Measurements from ENCODE around the gene UBE2D1.
A peak's percentile ranks its signal among the peaks of the same experiment; 100 is the strongest.

UBE2D1 gene

DNA sequence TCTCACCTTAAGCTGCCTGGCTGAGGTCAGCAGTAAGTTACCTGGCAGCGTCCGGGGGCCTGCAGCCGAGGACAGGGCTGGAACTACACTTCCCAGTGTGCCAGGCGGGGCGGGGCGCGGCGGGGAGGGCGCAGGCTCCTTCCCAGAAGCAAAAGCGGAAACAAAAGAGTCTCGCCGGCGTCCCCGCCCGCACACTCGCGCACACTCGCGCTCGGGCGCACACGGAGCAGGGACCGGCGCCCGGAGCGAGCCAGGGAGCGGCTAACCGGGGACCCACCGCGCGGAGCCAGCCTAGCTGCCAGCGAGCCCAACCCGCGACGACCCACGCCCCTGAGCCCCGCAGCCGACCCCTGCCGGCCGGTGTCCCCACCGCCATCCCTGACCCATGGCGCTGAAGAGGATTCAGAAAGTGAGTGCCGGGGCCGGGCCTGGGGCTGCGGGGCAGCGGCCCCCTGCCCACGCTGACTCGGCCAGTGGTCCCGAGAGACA lies at the start of gene UBE2D1:
TSS of gene UBE2D1 (plus strand) at position 190 of the 489 bp plus-strand sequence. CDS start at position 386, 196 bp downstream.
- peak in 13 of 14 donors; percentile 32 to 87 (median 66) for DNase-seq

DNA sequence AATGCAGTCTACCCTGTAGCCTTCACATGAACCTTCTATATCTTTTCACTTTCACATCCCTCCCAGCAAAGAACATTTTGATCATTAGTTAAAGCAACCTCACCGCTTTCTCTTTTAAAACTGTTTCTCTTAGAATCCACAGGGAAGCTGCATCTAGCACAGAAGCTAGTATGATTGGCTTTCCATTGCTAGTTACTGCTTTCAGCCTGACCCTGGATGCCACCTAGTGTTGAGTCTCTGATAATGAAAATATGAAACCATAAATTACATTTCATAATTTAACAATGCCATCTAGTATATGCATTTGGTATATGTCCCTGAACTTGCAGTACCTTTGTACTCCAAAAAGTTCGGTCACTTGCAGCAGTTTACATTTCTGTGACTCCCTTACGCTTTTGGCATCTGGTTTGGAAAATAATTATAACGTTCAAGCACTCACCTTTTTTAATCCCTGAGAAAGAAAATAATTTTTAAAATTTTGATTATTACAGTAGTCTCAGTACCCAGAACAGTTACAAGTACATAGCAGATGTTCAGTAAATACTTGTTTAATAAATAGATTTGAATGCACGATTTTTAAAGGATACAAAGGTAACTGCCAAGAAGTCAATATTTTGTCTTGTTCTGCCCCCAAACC lies 43.1 kb upstream of the UBE2D1 start:
- peak in 1 of 14 donors; percentile 21 for DNase-seq

DNA sequence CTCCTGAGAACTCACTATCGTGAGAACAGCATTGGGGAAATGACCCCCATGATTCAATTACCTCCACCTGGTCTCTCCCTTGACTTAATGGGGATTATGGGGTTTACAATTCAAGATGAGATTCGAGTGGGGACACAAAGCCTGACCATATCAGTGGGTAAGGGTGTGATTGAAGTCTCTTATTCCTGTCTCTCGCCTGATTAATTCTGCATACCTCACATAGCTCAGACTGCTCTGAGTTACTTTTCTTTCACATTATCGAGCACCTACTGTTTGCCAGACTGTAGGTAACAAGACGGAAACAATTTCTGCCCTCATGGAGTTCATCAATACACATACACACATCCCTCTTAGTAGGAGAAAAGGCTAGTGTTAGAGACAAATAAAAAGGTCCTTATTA lies 40.8 kb upstream of the UBE2D1 start:
- DNase-seq: no peak

DNA sequence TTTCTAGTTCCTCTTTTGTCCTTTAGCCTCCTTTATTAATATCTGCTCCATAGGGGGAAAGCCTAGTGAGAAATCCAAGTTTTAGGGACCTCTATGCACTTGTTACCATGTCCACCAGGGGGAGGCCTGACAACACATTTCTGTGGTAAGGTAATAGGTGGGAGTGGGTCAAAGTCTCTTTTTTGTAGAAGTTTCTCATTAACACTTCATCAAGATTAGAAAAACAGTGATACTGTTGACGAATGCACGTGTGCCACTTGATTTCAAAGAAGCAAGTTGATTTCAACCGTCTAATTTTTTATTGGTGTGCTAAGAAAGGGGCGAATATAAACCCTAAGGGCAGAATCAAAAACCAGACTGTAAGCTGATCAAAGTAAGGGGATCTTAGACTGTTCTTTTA lies 35.2 kb upstream of the UBE2D1 start:
- peak in 4 of 14 donors; percentile 0 to 31 (median 6) for DNase-seq

DNA sequence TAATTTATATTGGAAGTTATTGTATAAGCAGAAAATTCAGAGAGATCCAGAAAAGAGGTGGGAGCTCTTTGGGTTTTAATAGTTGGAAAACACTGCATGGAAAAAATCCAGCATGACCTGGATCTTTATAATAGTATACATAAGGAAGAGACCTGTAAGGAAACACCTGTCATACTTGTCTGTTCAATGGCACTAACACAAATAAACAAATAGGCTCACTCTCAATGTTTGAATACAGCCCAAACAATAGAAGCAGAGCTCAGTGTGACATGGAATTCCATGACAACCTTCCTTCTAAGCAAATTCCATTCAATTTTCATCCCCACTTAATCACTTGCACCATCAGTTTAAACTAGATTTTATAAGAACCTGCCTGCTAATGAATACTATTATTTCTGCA lies 34.1 kb upstream of the UBE2D1 start:
- DNase-seq: no peak

DNA sequence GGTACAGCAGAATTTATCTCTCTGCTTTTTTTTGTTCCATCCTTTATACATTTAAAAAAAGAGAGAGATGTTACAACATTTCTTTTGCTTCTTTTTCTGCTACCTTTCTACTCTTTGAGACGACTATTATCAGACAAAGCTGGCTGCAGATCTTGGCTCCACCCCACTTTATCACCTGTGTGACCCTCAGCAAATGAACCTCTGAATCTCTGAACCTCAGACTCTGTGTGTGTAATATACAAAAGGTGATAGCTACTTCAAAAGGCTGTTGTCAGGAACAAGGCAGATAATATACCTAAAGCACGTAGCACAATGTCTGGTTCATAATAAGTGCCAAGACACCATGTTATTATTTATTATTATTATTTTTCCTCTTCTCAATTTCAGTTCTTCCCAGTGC lies 32.6 kb upstream of the UBE2D1 start:
- DNase-seq: no peak

DNA sequence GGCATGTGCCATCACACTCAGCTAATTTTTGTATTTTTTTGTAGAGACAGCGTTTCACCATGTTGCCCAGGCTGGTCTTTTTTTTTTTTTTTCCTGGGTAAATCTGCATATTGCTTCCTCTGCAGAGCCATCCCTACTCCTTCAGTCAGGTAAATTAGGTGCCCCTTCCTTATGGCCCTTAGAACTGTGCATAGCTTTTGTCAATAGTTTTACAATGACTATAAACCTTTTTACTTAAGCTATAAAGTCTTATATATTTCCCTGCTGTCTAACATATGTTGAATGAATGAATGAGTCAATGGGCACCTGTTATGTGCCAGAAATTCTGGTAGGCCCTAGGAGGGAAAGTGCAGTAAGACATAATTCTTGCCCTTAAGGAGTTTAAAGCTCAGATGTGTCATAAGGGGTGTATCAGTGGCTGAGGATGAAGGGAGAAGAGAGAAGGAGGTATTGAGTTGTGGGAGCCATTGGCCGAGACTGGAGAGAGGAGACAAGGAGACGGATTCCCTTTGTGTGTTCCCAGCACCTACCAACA lies 30.6 kb upstream of the UBE2D1 start:
- DNase-seq: no peak

DNA sequence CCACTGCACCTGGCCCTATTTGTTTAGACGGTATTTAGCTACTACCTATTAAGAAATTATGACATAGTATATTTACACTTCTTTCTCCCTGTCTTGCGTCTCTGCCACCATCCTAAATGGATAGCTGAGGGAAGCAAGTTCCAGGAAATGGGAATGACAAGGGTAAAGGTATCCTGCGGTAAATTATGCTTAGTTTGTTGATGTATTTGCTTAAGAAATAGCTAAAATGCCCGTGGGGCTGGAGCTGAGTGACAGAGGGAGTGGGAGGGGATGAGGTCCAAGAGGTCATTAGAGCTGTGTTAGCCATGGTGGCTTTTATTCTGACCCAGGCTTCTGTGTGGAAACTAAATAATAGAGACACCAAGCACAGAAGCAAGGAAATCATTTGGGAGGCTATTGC lies 29.0 kb upstream of the UBE2D1 start:
- DNase-seq: no peak

DNA sequence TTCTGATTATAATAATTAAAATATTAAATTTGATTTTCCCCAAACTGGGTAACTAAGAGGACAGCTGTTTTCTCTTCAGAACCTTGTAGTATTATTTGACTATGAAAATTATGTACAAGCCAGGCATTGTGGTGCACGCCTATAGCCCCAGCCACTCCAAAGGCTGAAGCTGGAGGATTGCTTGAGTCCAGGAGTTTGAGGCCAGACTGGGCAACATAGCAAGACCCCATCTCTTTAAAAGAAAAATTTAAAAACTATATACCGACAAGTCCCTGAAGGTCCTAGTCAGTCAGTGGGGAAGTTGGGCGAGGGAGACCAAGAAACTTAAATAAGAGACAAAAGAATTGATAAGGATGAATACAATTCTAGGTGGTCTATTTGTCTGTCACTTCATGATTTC lies 27.1 kb upstream of the UBE2D1 start:
- no peak for DNase-seq

DNA sequence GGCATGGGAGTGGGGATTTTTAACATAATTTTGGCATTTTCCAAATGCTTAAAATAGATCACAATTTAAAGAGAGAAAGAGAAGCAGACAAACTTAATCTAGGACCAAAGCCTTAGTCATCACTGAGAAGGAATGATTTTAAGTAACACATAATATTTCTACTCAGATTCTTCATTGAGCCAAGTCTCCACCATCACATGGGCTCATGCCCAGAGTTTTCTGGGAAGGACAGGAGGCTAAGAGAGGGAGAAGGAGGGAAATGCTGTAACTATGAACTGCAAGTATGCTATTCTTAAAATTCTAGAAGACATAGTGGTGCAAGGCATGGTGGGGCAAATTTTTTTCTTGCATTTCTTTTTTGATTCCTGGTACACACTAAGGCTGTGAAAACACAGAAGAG lies 23.8 kb upstream of the UBE2D1 start:
- DNase-seq: no peak

DNA sequence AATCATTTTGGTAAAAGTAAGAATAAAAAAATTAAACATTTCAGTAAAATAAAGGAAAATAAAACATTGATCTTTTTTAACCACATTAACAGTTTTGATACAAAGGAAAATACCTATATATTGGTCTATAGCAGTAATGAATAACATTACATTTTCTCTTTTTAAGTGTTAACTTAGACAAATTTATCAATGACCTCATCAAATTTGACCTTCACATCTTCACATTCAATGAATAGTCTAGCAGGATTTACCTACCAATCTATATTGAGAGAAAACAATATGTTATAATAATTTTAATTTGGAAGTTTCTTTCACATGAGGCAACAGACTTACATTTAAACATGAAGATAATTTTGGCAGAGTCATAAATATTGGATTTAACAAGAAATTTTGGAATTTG lies 17.9 kb upstream of the UBE2D1 start:
- DNase-seq: no peak

DNA sequence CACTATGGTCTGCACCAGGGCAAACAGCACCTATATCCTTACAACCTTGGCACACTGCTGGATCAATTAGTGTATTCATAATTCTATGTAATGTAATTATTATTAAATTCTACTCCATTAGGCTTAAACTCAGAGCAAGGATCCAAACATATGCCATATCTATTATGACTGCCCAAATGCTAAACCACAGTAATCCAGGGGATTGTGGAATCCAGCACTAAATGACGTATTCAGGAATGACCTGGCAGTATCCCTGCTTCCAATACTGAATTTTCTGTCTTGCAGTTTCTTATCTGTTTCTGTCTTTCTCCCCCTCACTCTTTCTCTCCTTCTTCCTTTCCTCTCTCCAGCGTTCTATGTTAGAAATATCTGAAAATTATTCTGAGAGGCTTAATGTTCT lies 16.5 kb upstream of the UBE2D1 start:
- no peak for DNase-seq

DNA sequence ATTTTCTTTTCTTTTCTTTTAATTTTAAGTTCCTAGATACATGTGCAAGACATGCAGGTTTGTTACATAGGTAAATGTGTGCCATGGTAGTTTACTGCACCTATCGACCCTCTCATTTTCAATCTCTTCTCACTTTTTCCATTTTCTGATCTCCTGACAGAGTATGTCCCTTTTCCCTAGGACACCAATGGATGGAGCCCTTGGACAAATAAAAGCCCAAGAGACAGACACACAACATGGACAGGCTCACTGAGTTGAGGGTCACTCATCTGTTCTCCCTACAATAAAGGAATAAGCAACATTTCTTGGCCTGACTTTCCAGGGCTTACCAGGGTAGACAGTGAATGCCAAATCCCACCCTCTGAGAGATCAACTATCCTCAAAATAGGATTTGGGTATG lies 15.2 kb upstream of the UBE2D1 start:
- DNase-seq: no peak

DNA sequence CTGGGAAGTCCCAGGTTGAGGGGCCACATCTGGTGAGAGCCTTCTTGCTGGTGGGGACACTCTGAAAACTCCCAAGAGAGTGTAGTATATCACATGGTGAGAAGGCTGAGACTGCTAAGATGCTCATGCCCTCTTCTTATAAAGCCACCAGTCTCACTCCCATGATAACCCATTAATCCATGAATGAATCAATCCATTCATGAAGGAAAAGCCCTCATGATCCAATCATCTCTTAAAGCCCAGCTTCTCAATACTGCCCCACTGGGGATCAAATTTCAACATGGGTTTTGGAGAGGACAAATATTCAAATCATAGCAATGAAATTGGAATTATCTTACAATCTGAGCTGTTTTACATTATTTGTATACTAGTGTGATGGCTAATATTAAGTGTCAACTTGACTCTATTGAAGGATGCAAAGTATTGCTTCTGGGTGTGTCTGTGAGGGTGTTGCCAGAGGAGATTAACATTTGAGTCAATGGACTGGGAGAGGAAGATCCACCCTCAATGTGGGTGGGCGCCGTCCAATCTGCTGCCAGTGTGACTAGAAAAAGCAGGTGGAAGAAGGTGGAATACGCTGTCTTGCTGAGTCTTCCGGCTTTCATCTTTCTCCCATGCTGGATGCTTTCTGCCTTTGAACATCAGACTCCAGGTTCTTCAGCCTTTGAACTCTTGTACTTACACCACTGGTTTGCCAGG lies 14.3 kb upstream of the UBE2D1 start:
- no peak for DNase-seq

DNA sequence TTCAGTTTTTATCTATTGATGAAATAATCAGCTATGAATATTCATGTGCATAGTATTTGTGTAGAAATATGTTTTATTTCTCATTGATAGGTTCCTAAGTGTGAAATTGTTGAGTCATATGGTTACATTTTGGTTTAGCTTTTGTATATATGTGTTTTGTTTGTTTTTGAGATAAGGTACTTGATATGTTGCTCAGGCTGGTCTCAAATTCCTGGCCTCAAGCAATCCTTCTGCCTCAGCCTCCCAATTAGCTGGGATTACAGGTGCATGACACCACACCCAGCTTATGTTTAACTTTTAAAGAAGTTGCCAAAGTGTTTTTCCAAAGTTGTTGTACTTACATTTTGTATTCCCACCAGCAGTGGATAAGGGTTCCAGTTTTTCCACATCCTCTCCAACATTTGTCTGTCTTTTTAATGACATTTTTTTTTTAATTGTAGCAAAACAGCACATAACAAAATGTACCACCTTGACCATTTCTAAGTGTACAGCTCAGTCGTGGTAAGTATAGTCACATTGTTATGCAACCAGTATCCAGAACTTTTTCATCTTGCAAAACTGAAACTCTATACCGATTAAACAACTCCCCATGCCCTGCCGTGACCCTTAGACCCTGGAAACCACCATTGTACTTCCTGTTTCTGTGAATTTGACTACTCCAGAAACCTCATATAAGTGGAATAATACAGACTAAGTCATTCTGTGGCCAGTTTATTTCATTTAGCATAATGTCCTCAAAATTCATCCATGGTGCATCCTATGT lies 12.6 kb upstream of the UBE2D1 start:
- no peak for DNase-seq

DNA sequence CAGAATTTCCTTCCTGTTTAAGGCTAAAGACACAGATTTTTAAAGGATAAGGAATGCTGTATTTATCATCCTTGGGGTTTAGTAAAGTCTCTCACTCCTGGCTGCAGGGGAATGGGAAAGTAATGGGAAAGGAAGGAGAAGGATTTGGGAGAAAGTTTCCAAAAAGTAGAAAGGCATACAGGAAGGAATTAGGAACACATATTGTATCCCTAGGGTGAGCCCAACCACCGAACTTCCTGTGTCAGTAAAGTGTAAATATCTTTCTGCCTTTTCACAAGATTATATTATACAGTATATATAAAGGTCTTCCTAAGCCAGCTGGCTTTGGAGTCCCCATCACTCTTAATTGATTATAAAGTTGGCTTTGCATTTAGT lies 12.0 kb upstream of the UBE2D1 start:
- no peak for DNase-seq

DNA sequence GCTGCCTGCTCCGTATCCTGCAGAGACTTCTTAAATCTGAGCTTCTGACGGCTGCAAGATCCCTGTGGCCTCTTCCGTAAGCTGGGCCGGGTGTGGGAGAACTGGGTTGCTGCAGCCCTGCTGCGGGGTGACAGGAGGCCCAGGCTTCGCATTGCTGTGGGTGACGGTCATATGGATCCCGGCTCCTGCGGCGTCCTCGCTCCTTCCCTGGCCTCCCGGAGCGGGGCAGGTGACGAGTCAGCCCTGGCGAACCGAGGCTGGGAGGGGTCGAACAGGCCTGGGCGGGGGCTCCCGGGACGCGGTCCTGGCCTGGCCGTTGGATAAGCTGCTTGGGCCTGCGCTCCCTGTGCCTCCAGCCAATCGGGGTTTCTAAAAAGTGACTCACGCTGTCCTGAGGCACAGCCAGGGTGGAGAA lies 7.8 kb upstream of the UBE2D1 start:
- DNase-seq: peak in 1 of 14 donors; percentile 4

DNA sequence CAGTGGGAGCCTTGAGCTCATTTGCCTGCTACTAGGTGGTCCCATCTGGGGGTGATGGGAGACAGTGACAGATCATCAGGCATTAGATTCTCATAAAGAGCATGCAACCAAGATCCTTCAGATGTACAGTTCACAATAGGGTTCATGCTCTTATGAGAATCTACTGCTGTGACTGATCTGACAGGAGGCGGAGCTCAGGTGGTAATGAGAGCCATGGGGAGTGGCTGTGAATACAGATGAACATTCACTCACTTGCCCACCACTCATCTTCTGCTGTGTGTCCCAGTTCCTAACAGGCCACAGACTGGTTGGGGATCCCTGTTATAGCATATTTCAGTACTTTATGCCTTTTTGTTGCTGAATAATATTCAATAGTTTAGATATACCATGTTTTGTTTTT lies 6.6 kb upstream of the UBE2D1 start:
- DNase-seq: no peak

DNA sequence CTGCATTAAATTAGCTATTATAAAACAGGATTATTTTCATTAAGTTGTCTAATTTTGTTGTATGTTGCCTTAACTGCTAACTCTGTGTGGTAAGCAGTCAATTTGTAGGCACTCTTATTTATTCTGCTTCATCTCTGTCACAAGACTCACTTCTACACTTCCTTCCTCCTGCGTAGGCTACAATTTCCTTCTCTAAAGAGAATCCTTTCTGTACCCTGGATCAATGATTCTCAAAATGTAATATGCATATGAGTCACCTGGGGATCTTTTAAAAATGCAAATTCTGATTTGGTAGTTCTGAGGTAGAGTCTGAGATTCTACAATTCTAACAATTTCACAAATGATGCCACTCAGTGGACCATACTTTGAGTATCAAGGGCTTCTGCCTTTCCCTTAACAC lies 4.4 kb upstream of the UBE2D1 start:
- no peak for DNase-seq

DNA sequence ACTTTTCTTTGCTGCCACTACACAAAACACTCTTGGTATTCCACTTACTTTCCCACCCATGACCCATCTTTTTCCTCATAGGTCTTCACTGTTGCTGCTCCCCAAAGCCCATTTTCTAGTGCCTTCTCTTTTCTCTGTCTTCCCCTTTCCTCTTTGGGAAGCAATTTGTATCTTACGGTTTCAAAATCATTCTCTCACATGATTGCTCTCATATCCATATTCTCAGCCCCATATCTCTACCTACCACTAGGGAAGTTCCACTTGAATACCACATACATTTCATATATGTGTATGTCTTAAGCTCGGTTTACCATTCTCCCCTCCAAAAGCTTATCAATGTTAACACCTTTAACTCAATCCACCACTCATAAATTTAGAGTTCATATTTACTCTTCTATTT lies 3.2 kb upstream of the UBE2D1 start:
- no peak for DNase-seq

DNA sequence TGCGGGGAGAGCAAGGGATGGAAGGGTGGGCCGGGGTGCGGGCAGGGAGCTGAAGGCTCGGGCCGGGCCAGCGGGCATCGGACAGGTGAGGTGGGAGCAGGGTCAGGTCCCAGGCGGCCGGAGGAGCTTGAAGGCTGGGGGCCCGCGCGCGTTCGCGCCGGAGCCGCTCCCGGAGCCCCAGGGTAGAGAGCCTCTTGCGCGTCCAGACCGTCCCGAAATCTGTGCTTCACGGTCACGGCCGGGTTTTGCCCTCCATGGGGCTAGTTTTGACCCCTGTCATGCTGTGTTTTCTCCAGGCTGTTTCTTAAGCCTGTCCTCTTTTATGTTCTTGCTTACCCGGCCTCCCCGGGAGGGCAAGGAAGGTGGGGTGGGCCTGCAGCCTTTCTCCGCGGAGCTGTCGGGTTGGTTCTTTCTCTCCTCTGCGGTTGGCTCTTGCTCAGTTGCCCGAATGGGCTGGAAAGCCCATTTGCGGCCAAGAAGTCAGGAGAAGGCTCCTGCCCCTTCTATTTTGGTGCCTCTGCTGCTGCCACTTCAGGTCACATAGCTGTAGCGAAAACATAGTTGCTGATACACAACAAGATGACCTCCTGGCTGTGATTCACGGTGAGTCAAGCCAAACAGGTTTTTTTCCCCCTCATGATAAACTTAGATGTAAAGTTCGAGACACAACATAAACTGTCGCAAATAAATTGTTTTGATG lies 650 bp downstream of the UBE2D1 start:
- DNase-seq: peak in 10 of 14 donors; percentile 11 to 68 (median 51)

DNA sequence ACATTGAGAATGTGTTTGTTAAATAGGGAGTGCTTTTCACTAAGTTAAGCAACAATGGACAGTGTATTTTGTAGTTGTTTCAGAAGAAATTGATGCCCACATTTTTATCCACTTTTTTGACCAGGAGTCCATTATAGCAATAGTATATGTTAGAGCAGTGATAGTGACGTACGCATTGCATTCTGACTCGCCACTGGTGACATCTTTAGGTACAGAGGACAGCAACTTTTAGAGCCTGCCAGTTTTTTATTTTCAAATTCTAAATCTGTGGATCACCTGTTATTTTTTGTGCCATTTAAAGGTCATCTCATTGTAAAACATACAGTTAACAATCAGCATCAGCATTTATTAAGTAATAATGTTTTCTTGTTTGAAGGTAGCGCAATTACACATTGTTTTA lies 1.4 kb downstream of the UBE2D1 start:
- DNase-seq: no peak

DNA sequence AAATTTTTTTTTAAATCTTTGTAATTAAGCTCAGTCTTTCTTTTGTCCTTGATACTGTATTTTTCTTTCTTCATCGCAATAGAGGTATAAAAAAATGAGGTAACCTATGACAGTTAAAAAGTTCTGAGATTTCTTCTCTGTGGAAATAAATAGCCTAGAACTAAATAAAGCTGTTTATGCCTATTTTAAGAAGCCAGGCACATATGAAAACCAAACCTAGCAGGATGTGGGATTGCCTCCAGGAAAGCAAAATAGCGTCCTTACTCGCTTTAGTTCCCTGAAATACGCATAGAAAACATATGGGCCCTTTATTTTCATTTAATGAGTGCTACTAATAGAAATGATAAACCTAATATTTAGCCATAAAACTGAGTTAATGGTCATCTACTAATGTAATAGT lies 6.6 kb downstream of the UBE2D1 start:
- DNase-seq: no peak

All from C1 segment of cervical spinal cord (tissue), 14 donors.